Measurements from ENCODE around the gene ADAM15. TPM values are rescaled to one million over a fixed set of nuclear protein-coding genes. Genes with fewer than 3 reads are reported as not detected.

ADAM15 gene
- total RNA-seq, 4 donors from 2014 or later = 304 to 327 (median 321) TPM

GRCh38 chr1:155094622-155094948 is 43.5 kb downstream of the ADAM15 start:
- H3K27ac ChIP-seq = peak overlapping the region; percentile 3
- TF ChIP-seq EP300 (IDR thresholded peaks at IDR 0.05) (no peak), POLR2A (IDR thresholded peaks at IDR 0.05) (no peak), POLR2AphosphoS5 (IDR thresholded peaks at IDR 0.05) (no peak)
- TF ChIP-seq, protein P1, sequence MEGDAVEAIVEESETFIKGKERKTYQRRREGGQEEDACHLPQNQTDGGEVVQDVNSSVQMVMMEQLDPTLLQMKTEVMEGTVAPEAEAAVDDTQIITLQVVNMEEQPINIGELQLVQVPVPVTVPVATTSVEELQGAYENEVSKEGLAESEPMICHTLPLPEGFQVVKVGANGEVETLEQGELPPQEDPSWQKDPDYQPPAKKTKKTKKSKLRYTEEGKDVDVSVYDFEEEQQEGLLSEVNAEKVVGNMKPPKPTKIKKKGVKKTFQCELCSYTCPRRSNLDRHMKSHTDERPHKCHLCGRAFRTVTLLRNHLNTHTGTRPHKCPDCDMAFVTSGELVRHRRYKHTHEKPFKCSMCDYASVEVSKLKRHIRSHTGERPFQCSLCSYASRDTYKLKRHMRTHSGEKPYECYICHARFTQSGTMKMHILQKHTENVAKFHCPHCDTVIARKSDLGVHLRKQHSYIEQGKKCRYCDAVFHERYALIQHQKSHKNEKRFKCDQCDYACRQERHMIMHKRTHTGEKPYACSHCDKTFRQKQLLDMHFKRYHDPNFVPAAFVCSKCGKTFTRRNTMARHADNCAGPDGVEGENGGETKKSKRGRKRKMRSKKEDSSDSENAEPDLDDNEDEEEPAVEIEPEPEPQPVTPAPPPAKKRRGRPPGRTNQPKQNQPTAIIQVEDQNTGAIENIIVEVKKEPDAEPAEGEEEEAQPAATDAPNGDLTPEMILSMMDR (IDR thresholded peaks at IDR 0.05) = no peak
- DNase-seq (ENCODE audit: low spot score in 2 of 2) = no peak
- H3K4me1 ChIP-seq = peaks cover 20% of the 10 kb centered on the region
- H3K36me3 ChIP-seq = no peaks in the 10 kb centered on the region
- no peaks in the 10 kb centered on the region for H3K27me3 ChIP-seq
- H3K9me3 ChIP-seq = no peaks in the 10 kb centered on the region
- no peak overlapping the region for H3K4me3 ChIP-seq
- WGBS = 68% methylated on average over 2 of the region's 2 CpGs

GRCh38 chr1:155099331-155099730 is 48.2 kb downstream of the ADAM15 start:
- WGBS = 68% methylated on average over 7 of the region's 7 CpGs
- no peak for DNase-seq (ENCODE audit: low spot score in 2 of 2)
- TF ChIP-seq POLR2A (IDR thresholded peaks at IDR 0.05) = no peak
- TF ChIP-seq EP300 (IDR thresholded peaks at IDR 0.05) = no peak
- TF ChIP-seq POLR2AphosphoS5 (IDR thresholded peaks at IDR 0.05) = no peak
- TF ChIP-seq, protein P1 (IDR thresholded peaks at IDR 0.05) = no peak

DNA sequence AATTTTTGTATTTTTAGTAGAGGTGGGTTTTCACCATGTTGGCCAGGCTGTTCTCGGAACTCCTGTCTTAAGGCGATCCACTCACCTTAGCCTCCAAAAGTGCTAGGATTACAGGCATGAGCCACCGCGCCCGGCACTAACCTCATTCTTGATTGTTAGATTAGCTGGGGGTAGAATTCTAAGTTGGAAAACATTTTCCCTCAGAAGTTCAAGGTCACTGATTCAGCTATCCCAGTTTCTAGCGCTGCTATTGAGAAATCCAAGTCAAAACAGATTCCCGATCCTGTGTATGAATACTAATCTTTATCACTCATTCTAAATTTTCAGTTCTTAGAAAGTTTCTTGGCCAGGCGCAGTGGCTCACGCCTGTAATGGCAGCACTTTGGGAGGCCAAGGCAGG is 52.2 kb downstream of the ADAM15 start:
- Histone ChIP-seq H3K4me1 (no peaks in the 10 kb centered on the region), H3K27ac (no peak overlapping the region), H3K27me3 (peaks cover 3% of the 10 kb centered on the region), H3K4me3 (no peak overlapping the region), H3K36me3 (no peaks in the 10 kb centered on the region), H3K9me3 (no peaks in the 10 kb centered on the region)
- no peak for TF ChIP-seq EP300 (IDR thresholded peaks at IDR 0.05)
- TF ChIP-seq POLR2A (IDR thresholded peaks at IDR 0.05) = no peak
- TF ChIP-seq, protein P1 (IDR thresholded peaks at IDR 0.05) = no peak
- no peak for TF ChIP-seq POLR2AphosphoS5 (IDR thresholded peaks at IDR 0.05)
- DNase-seq (ENCODE audit: low spot score in 2 of 2) = no peak
- WGBS = 76% methylated on average over 9 of the region's 9 CpGs

More at GRCh38 chr1:155099331-155099730, 48.2 kb downstream of the ADAM15 start:
- Histone ChIP-seq H3K4me3 (no peak overlapping the region), H3K27me3 (peaks cover 3% of the 10 kb centered on the region), H3K36me3 (no peaks in the 10 kb centered on the region), H3K9me3 (no peaks in the 10 kb centered on the region), H3K4me1 (peaks cover 3% of the 10 kb centered on the region), H3K27ac (no peak overlapping the region)

- no peaks in the 10 kb centered on the region for H3K9me3 ChIP-seq
- peaks cover 3% of the 10 kb centered on the region for H3K27me3 ChIP-seq
- 89% methylated on average over 7 of the region's 7 CpGs for WGBS
- no peak overlapping the region for H3K27ac ChIP-seq
- DNase-seq (ENCODE audit: low spot score in 2 of 2) = no peak
- no peaks in the 10 kb centered on the region for H3K36me3 ChIP-seq
- no peak overlapping the region for H3K4me3 ChIP-seq
- TF ChIP-seq POLR2A (IDR thresholded peaks at IDR 0.05) = no peak
- TF ChIP-seq EP300 (IDR thresholded peaks at IDR 0.05) = no peak
- TF ChIP-seq, protein P1 (IDR thresholded peaks at IDR 0.05) = no peak
- no peak for TF ChIP-seq POLR2AphosphoS5 (IDR thresholded peaks at IDR 0.05)
- no peaks in the 10 kb centered on the region for H3K4me1 ChIP-seq
Observed at GRCh38 chr1:155104605-155105534, 53.8 kb downstream of the ADAM15 start.

DNA sequence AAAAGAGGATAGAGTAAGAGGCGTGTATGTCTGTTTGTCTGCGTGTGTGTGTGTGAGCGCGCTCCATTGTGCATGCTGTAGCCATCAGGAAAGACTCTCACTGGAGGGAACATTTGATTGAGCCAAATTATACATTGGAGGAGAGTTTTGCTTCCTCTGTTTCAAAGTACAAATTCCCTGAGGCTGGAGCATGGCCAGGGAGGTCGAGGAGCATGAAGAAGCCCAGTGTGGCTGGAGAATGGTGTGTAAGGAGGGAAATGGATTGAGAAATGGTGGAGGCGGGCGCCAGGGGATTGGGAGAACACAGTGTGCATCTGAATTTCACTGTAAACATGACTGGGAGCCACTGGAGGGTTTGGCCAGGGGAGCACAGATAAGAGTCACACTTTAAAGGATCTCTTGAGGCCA is 54.5 kb downstream of the ADAM15 start:
- TF ChIP-seq EP300 (IDR thresholded peaks at IDR 0.05) (no peak), POLR2A (IDR thresholded peaks at IDR 0.05) (no peak), POLR2AphosphoS5 (IDR thresholded peaks at IDR 0.05) (no peak)
- TF ChIP-seq, protein P1 (IDR thresholded peaks at IDR 0.05) = no peak
- WGBS = 70% methylated on average over 7 of the region's 7 CpGs
- no peak overlapping the region for H3K27ac ChIP-seq
- H3K4me1 ChIP-seq = no peaks in the 10 kb centered on the region
- no peak overlapping the region for H3K4me3 ChIP-seq
- no peak for DNase-seq (ENCODE audit: low spot score in 2 of 2)
- no peaks in the 10 kb centered on the region for H3K9me3 ChIP-seq
- H3K27me3 ChIP-seq = peaks cover 3% of the 10 kb centered on the region
- H3K36me3 ChIP-seq = no peaks in the 10 kb centered on the region

Measured in suprapubic skin (tissue), 4 donors.